ENCODE results near the gene GPC2.
"Not testable (repeated sequence)": the region's sequence is repeated elsewhere in the genome, so short reads cannot be mapped to it uniquely, and the experiment has no call there.

GPC2 gene

DNA sequence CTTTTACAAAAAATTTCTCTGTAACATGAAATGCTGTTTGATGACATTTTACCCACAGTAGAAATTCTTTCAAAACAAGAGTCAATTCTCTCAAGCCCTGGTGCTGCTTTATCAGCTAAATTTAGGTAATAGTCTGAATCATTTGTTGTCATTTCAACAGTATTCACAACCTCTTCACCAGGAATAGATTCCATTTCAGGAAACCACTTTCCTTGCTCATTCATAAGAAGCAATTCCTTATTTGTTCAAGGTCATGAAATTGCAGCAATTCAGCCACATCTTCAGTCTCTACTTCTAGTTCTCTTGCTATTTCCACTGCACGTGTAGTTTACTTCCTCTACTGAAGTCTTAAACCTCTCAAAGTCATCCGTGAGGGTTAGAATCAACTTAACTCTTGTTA, 14.6 kb upstream of the GPC2 start:
- Mint-ChIP-seq H3K4me1 (peaks cover 5% of the 10 kb centered on the region), H3K27me3 (ENCODE audit: low read depth, poor library complexity) (peaks cover 12% of the 10 kb centered on the region), H3K9me3 (no peaks in the 10 kb centered on the region), H3K4me3 (no peak overlapping the region), H3K36me3 (ENCODE audit: low read depth) (no peaks in the 10 kb centered on the region), H3K27ac (no peak overlapping the region)
- DNase-seq: no peak
- TF ChIP-seq, protein P1, sequence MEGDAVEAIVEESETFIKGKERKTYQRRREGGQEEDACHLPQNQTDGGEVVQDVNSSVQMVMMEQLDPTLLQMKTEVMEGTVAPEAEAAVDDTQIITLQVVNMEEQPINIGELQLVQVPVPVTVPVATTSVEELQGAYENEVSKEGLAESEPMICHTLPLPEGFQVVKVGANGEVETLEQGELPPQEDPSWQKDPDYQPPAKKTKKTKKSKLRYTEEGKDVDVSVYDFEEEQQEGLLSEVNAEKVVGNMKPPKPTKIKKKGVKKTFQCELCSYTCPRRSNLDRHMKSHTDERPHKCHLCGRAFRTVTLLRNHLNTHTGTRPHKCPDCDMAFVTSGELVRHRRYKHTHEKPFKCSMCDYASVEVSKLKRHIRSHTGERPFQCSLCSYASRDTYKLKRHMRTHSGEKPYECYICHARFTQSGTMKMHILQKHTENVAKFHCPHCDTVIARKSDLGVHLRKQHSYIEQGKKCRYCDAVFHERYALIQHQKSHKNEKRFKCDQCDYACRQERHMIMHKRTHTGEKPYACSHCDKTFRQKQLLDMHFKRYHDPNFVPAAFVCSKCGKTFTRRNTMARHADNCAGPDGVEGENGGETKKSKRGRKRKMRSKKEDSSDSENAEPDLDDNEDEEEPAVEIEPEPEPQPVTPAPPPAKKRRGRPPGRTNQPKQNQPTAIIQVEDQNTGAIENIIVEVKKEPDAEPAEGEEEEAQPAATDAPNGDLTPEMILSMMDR (IDR thresholded peaks at IDR 0.05): no peak

DNA sequence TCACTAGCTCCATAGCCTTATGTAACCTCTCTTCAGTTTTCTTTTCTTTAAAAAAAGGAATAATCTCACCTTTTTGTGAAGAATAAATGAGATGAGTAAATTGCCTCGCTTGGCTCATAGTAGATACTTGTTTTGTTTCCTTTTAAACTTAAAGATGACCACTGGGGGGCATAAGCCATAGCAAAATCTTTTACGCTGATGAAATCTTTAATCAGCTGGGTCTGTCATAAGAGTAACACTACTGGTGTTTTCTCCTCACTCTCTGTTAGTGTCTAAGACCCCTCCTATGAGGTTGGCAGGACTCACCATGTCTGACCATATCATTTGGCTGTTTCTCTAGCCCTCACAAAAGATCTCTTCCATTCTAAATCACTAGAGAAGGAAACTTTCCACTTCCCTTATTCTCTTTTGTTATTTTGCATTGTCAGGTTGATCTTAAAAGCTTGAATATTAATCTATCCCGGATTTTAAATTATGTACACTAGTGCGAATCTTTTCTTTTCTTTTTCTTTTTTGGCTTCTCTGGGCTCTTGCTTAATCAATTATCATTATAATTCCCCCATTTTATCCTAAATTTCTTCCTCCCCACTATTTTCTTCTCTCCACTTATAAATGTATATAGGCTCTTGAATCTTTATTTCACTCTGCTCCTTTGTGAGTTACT, 13.0 kb upstream of the GPC2 start:
- H3K4me1 Mint-ChIP-seq: peaks cover 12% of the 10 kb centered on the region
- H3K27ac Mint-ChIP-seq: no peak overlapping the region
- H3K9me3 Mint-ChIP-seq: no peaks in the 10 kb centered on the region
- H3K36me3 Mint-ChIP-seq (ENCODE audit: low read depth): no peaks in the 10 kb centered on the region
- TF ChIP-seq, protein P1 (IDR thresholded peaks at IDR 0.05): no peak
- DNase-seq: no peak
- no peak overlapping the region for H3K4me3 Mint-ChIP-seq
- peaks cover 15% of the 10 kb centered on the region for H3K27me3 Mint-ChIP-seq (ENCODE audit: low read depth, poor library complexity)

DNA sequence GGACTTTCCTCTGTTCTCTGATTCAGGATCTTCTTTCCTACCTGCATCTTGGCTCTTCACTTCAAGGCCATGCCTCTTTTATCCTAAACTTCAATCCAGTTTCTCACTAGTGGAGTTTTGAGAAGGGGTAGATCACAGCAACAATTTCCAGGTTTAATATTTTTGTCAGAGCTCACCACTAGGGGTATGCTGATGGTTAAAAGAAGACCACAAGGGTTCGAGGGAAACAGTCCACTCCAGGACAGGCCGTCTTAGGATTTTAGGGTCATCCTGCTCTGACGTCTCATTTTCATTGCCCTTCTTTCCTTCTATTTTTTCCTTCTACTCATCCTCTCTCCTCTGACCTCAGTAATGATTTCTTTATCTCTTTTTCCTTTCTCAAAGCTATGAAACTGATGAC, 11.9 kb upstream of the GPC2 start:
- no peaks in the 10 kb centered on the region for H3K9me3 Mint-ChIP-seq
- H3K27me3 Mint-ChIP-seq (ENCODE audit: low read depth, poor library complexity): peaks cover 15% of the 10 kb centered on the region
- H3K4me3 Mint-ChIP-seq: no peak overlapping the region
- H3K36me3 Mint-ChIP-seq (ENCODE audit: low read depth): no peaks in the 10 kb centered on the region
- TF ChIP-seq, protein P1 (IDR thresholded peaks at IDR 0.05): no peak
- no peak for DNase-seq
- H3K4me1 Mint-ChIP-seq: peaks cover 12% of the 10 kb centered on the region
- no peak overlapping the region for H3K27ac Mint-ChIP-seq

DNA sequence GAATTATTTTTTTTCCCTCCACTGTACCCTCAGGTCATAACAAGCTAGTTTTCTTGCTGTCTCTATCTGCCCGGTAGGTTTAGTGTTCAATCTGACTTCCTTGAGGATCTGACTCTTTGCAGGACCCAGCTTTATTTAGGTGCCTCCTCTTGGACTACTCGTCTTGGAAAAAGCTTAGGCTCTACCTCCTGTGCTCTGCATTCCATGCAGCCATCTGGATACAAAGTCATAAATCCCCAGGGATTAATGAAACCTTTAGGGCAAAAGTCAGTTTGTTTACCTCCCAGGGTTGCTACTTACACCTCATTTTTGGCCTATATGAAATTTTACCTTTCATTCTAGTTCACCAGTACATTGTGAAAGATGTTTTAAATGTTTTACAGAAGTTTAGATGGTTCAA, 8.5 kb upstream of the GPC2 start:
- no peak overlapping the region for H3K27ac Mint-ChIP-seq
- peaks cover 32% of the 10 kb centered on the region for H3K27me3 Mint-ChIP-seq (ENCODE audit: low read depth, poor library complexity)
- TF ChIP-seq, protein P1 (IDR thresholded peaks at IDR 0.05): no peak
- no peak overlapping the region for H3K4me3 Mint-ChIP-seq
- DNase-seq: no peak
- peaks cover 30% of the 10 kb centered on the region for H3K4me1 Mint-ChIP-seq
- H3K9me3 Mint-ChIP-seq: no peaks in the 10 kb centered on the region
- H3K36me3 Mint-ChIP-seq (ENCODE audit: low read depth): no peaks in the 10 kb centered on the region

DNA sequence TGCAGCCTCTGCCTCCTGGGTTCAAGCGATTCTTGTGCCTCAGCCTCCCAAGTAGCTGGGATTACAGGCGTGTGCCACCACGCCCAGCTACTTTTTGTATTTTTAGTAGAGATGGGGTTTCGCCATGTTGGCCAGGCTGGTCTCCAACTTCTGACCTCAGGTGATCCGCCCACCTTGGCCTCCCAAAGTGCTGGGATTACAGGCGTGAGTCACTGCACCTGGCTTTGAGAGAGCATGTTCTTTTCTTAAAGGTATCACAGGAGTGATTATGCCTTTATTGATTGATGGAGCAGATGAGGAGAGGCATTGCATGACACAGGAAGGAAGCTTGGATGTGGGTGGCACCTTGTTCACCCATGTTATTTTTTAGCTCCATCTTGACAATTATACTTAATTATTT, 5.9 kb upstream of the GPC2 start:
- not testable (repeated sequence) for DNase-seq; H3K4me3 Mint-ChIP-seq; H3K9me3 Mint-ChIP-seq; H3K36me3 Mint-ChIP-seq (ENCODE audit: low read depth); H3K27ac Mint-ChIP-seq
- H3K4me1 Mint-ChIP-seq: peaks cover 27% of the 10 kb centered on the region
- H3K27me3 Mint-ChIP-seq (ENCODE audit: low read depth, poor library complexity): peaks cover 36% of the 10 kb centered on the region

DNA sequence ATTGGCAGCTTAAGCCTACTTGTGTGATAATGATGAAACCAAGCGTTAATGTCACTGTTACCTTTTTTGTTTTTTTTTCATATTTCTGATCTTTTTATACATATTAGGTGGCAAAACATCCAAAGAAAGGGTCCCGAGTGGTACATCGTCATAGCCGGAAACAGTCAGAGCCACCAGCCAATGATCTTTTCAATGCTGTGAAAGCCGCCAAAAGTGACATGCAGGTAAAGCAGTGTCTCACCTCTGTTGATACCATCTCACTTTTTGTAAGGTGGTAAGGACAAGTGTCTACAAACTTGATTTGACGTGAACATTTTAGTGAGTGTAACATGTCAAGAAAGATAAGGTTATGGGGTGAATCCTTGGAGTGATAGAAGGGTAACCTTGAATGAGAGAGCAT, 5.4 kb upstream of the GPC2 start:
- DNase-seq; H3K4me3 Mint-ChIP-seq; H3K9me3 Mint-ChIP-seq; H3K36me3 Mint-ChIP-seq (ENCODE audit: low read depth); H3K27ac Mint-ChIP-seq: not testable (repeated sequence)
- Mint-ChIP-seq H3K27me3 (ENCODE audit: low read depth, poor library complexity) (peaks cover 33% of the 10 kb centered on the region), H3K4me1 (peaks cover 27% of the 10 kb centered on the region)

DNA sequence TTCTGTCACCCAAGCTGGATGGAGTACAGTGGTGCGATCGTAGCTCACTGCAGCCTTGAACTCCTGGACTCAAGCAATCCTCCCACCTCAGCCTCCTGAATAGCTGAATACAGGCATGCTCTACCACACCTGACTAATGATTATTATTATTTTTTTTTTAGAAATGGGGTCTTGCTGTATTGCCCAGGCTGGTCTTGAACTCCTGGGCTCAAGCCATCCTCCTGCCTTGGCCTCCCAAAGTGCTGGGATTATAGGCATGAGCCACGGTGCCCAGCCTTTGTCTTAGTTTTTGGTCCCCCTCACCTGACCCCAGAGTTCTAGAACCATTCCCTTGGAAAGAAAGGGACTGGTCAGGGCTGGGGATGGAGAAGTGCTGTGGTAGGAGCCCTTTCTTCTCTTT, 2.9 kb upstream of the GPC2 start:
- H3K4me1 Mint-ChIP-seq: peaks cover 39% of the 10 kb centered on the region
- H3K9me3 Mint-ChIP-seq, H3K4me3 Mint-ChIP-seq: not testable (repeated sequence)

More for the DNA sequence above, 2.9 kb upstream of the GPC2 start:
- H3K27me3 Mint-ChIP-seq (ENCODE audit: low read depth, poor library complexity): peaks cover 30% of the 10 kb centered on the region
- H3K27ac Mint-ChIP-seq; H3K36me3 Mint-ChIP-seq (ENCODE audit: low read depth); DNase-seq: not testable (repeated sequence)

Data from nephron progenitor cell (in vitro differentiated cells).